Measurements from ENCODE around the gene LRRN3.

DNA sequence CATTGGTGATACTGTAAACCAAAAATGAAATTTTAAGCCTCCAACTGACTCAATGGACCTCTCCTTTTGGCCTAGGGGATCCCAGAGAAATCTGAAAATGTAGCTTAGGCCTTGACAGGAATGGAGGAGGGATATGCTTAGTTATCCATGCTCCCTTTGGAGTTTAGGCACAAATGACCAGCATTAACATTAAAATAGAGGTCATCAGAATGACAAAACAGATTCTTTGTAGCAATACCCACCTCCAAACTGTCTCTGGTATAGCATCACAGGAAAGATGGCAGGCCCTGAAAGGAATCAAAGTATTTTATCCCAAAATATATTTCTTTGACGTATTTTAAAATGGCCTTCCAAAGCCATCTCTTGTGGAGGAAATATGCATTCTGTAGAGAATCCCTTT, 39.1 kb upstream of the LRRN3 start:
- TF ChIP-seq POU2F2 (IDR thresholded peaks at IDR 0.05; ENCODE audit: low read depth, low read length) (no peak), POLR2A (IDR thresholded peaks at IDR 0.05; ENCODE audit: low read depth, low read length) (no peak)
